H4 (cell line): ENCODE data around the gene PCDH1. TPM values are rescaled to one million over a fixed set of nuclear protein-coding genes. Genes with fewer than 3 reads are reported as not detected.
"Not testable (repeated sequence)": the region's sequence is repeated elsewhere in the genome, so short reads cannot be mapped to it uniquely, and the experiment has no call there.

Experiments used
- DNase-seq: peaks from one replicate; pipeline ENCODE4 v3.0.0-alpha.2; 2015; ENCODE audit warnings: low spot score
- total RNA-seq: library from RNA; depleted of rRNA; stranded (reverse); fragments of >200 nt; shearing (Covaris generic); gene quantifications from 2 replicates; pipeline ENCODE4 v1.2.3, GENCODE V29; 2014

Gene PCDH1
- total RNA-seq, 1 experiment from 2014 or later = 1.2 TPM

GRCh38 chr5:141898448-141899049, 20.3 kb upstream of the PCDH1 start:
- no peak for DNase-seq

- no peak for DNase-seq
These were observed 19.2 kb upstream of the PCDH1 start for GRCh38 chr5:141897425-141897824.

GRCh38 chr5:141890429-141890828, 12.2 kb upstream of the PCDH1 start:
- not testable (repeated sequence) for DNase-seq

GRCh38 chr5:141889282-141889871, 11.2 kb upstream of the PCDH1 start:
- no peak for DNase-seq

GRCh38 chr5:141883892-141884318, 5.7 kb upstream of the PCDH1 start:
- DNase-seq = no peak

GRCh38 chr5:141883184-141883891, 5.1 kb upstream of the PCDH1 start:
- no peak for DNase-seq

- no peak for DNase-seq
These were observed 4.5 kb upstream of the PCDH1 start for GRCh38 chr5:141882594-141883183.

GRCh38 chr5:141881886-141882285, 3.7 kb upstream of the PCDH1 start:
- DNase-seq = no peak

GRCh38 chr5:141880961-141881801, 3.0 kb upstream of the PCDH1 start:
- no peak for DNase-seq

- no peak for DNase-seq
These were observed 1.9 kb upstream of the PCDH1 start for GRCh38 chr5:141879941-141880738.

- DNase-seq = no peak
These were observed 1.2 kb upstream of the PCDH1 start for GRCh38 chr5:141879426-141879759.

GRCh38 chr5:141878711-141879425, 658 bp upstream of the PCDH1 start:
- DNase-seq = peak; percentile 85

GRCh38 chr5:141877356-141878185, 639 bp downstream of the PCDH1 start:
- no peak for DNase-seq

GRCh38 chr5:141876628-141877355, 1.4 kb downstream of the PCDH1 start:
- DNase-seq = no peak

GRCh38 chr5:141875795-141876627, 2.2 kb downstream of the PCDH1 start:
- DNase-seq = no peak

- DNase-seq = no peak
These were observed 3.0 kb downstream of the PCDH1 start for GRCh38 chr5:141875022-141875740.

GRCh38 chr5:141874262-141874964, 3.8 kb downstream of the PCDH1 start:
- no peak for DNase-seq
